ENCODE data around the gene FARS2. TPM values are rescaled to one million over a fixed set of nuclear protein-coding genes. Genes with fewer than 3 reads are reported as not detected.

Gene FARS2
- total RNA-seq, 1 donor from 2014 or later, result 19.9 TPM

DNA sequence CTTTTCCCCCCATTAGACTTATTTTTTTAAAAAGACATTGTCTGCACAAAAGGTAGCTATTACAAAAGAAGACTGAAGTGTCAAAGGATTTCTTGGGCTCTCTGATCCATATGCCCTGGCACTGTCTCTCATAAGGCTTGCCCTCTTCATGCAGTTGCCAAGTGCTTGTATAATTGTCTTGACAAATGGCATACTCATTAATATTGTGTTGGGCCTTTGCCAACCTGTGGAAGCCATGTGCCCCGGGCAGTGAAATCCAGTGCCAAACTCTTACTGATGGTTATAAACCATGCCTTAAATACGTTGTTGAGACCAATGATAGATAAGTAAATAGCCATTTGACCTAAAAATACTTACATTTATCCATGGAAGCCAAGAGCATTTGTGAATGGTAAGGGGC, 98.1 kb downstream of the FARS2 start:
- no peak for DNase-seq (ENCODE audit: low spot score in 2 of 2, unreplicated experiment in 2 of 2)
- TF ChIP-seq CTCF (IDR thresholded peaks at IDR 0.05; ENCODE audit: unreplicated experiment), result no peak
- Mint-ChIP-seq H3K9me3 (no peaks in the 10 kb centered on the region), H3K27ac (no peak overlapping the region), H3K4me3 (no peak overlapping the region), H3K4me1 (peaks cover 3% of the 10 kb centered on the region), H3K36me3 (no peaks in the 10 kb centered on the region), H3K27me3 (ENCODE audit: low read depth) (no peaks in the 10 kb centered on the region)

DNA sequence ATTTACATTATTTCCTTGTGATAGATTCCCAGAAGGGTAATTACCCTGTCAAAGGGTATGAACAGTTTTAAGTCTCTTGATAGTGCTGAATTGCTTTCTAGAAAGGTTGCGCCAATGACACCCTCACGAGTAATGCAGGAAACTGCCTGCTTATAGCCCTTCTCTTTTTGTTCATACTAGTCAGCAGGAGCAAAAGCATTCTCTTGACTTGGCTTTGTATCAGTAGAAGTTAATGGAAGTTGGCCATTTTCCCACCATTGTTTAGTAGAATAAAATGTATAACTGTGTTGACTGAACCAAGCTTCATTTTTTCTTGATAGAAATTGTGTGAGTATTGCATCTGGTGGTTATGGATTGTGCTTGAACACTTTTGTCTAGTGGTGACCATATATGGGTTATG, 100.1 kb downstream of the FARS2 start:
- Mint-ChIP-seq H3K9me3 (no peaks in the 10 kb centered on the region), H3K27me3 (ENCODE audit: low read depth) (no peaks in the 10 kb centered on the region), H3K4me1 (peaks cover 4% of the 10 kb centered on the region), H3K36me3 (no peaks in the 10 kb centered on the region), H3K27ac (no peak overlapping the region), H3K4me3 (no peak overlapping the region)
- no peak for TF ChIP-seq CTCF (IDR thresholded peaks at IDR 0.05; ENCODE audit: unreplicated experiment)
- no peak for DNase-seq (ENCODE audit: low spot score in 2 of 2, unreplicated experiment in 2 of 2)

- Mint-ChIP-seq H3K36me3 (peaks cover 6% of the 10 kb centered on the region), H3K4me3 (no peak overlapping the region), H3K27me3 (ENCODE audit: low read depth) (no peaks in the 10 kb centered on the region), H3K27ac (no peak overlapping the region), H3K4me1 (peaks cover 5% of the 10 kb centered on the region), H3K9me3 (no peaks in the 10 kb centered on the region)
- DNase-seq (ENCODE audit: low spot score in 2 of 2, unreplicated experiment in 2 of 2), result no peak
- no peak for TF ChIP-seq CTCF (IDR thresholded peaks at IDR 0.05; ENCODE audit: unreplicated experiment)
These were observed 104.3 kb downstream of the FARS2 start for GRCh38 chr6:5365436-5366195.

DNA sequence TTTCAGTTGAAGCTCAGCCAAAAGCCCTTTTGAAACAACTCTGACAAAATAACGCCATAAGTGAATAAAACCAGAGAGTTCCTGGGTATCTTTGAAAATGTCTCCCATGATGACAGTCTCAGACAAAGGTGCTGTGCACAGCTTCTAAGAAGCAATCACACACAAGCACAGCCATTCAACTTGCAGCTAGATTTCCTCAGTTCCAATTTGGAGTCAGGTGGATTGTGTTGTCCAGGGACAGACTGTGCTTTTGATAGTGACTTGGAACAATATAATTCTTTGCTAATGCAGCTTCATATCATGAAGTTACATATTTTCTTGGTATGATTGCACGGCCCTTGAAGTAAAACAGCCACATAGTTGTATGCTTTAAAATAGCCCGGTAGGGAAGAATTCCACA, 105.6 kb downstream of the FARS2 start:
- DNase-seq (ENCODE audit: low spot score in 2 of 2, unreplicated experiment in 2 of 2), result no peak
- peaks cover 4% of the 10 kb centered on the region for H3K4me1 Mint-ChIP-seq
- H3K4me3 Mint-ChIP-seq, result no peak overlapping the region
- H3K27ac Mint-ChIP-seq, result no peak overlapping the region
- no peaks in the 10 kb centered on the region for H3K9me3 Mint-ChIP-seq
- H3K36me3 Mint-ChIP-seq, result peaks cover 6% of the 10 kb centered on the region
- no peaks in the 10 kb centered on the region for H3K27me3 Mint-ChIP-seq (ENCODE audit: low read depth)
- no peak for TF ChIP-seq CTCF (IDR thresholded peaks at IDR 0.05; ENCODE audit: unreplicated experiment)

DNA sequence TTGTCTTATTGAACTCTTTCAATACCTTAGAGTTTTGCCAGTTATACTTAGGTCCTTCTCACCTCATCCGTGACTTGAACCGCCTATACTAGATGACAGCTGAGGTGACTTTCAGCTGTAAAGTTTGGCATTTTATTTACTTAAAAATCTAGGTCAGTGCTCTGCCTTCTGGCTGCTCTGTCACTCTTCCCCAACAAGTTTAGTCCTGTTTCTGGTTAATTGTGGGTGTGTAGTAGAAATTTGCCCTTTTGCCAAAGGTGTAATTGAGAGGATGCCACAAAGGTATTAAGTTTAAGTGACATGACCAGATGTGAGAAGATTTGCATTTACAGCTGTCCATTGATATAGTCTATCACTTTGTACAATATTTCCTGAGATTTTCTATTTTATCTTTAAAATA, 106.2 kb downstream of the FARS2 start:
- Mint-ChIP-seq H3K4me1 (peaks cover 4% of the 10 kb centered on the region), H3K27ac (no peak overlapping the region), H3K4me3 (no peak overlapping the region), H3K9me3 (no peaks in the 10 kb centered on the region), H3K27me3 (ENCODE audit: low read depth) (no peaks in the 10 kb centered on the region), H3K36me3 (peaks cover 6% of the 10 kb centered on the region)
- no peak for DNase-seq (ENCODE audit: low spot score in 2 of 2, unreplicated experiment in 2 of 2)
- no peak for TF ChIP-seq CTCF (IDR thresholded peaks at IDR 0.05; ENCODE audit: unreplicated experiment)

Measured in mesothelial cell of epicardium (in vitro differentiated cells).